Right lobe of liver (tissue), 6 donors: Measurements from ENCODE around the gene SPTBN1. TPM values are rescaled to one million over a fixed set of nuclear protein-coding genes. Genes with fewer than 3 reads are reported as not detected.

ENCODE experiments used
- ATAC-seq, 4 donors: fragments of 200-7000 bp; cut with Tn5 transposase; one replicate each; pipeline ENCODE4 v1.9.1; 2020; ENCODE audit warnings: mild to moderate bottlenecking in 4 of 4, moderate library complexity in 4 of 4
- DNase-seq, 3 donors: peaks; one replicate each; pipeline ENCODE4 v3.0.0-alpha.2; 2020
- H3K27ac ChIP-seq, 3 donors: fragments of 200-600 bp; one replicate each; pipeline ENCODE4 v1.8.0; 2022
- H3K27me3 ChIP-seq, 2 donors: fragments of 200-600 bp; one replicate each; pipeline ENCODE4 v1.8.0; 2022
- H3K36me3 ChIP-seq, 4 donors: fragments of 200-600 bp; sonication (generic) in 1 of 4; one replicate each; pipeline versions ENCODE4 v1.5.1 to v1.8.0; 2017 to 2022; ENCODE audit warnings: control low read depth in 1 of 4
- H3K4me1 ChIP-seq, 4 donors: fragments of 200-600 bp; sonication (generic) in 1 of 4; one replicate each; pipeline versions ENCODE4 v1.5.1 to v1.8.0; 2017 to 2022; ENCODE audit warnings: control low read depth in 1 of 4
- H3K4me3 ChIP-seq, 3 donors: fragments of 200-600 bp; one replicate each; pipeline ENCODE4 v1.8.0; 2022
- H3K9me3 ChIP-seq, 4 donors: fragments of 200-600 bp; sonication (generic) in 1 of 4; one replicate each; pipeline versions ENCODE4 v1.5.1 to v1.8.0; 2017 to 2022; ENCODE audit warnings: control low read depth in 1 of 4
- POLR2A ChIP-seq: fragments of 450-650 bp; IDR thresholded peaks from one replicate; pipeline ENCODE4 v1.6.1; 2017; ENCODE audit warnings: antibody characterized with exemption, mild to moderate bottlenecking
- WGBS: methylation state at CpG from one replicate; pipeline ENCODE4 v1.1.6; 2018; ENCODE audit warnings: low coverage, low lambda C conversion rate; ENCODE audit not compliant: insufficient coverage; ENCODE audit errors: missing lambda C conversion rate; 5-methylcytosine and 5-hydroxymethylcytosine counted together
- intact Hi-C, 2 donors: fragments of 100-400 bp; cut with DNase I; formaldehyde crosslinking; loops; one replicate each; pipeline versions ENCODE4 v1.11.2 to v1.14.1; 2022
- total RNA-seq, 6 experiments: library from RNA; depleted of rRNA in 2 of 6; stranded (reverse); fragments of >200 nt in 2 of 6; fragmentation: NEBNext Ultra II Directional in 3 of 6; extraction: Animal tissue kit (Norgen Biotek cat#: 25700) in 3 of 6; gene quantifications; one replicate each; pipeline versions ENCODE4 v1.1.0 to v1.2.4, GENCODE V29; 2016 to 2023
- TF ChIP-seq, protein P1 (sequence below), 4 donors: fragments of 200-600 bp in 3 of 4; fragments of 450-650 bp in 1 of 4; IDR thresholded peaks; one replicate each; pipeline versions ENCODE4 v1.5.1 to v1.8.0; 2016 to 2022; ENCODE audit warnings: antibody characterized with exemption in 4 of 4, mild to moderate bottlenecking in 2 of 4
- donor health status: DM: no; HTN: yes; CAD: no.
- donor health status: DM: no; HTN: no; CAD: no.
- donor health status: DM: no; HTN: no; CAD: no.
- donor health status: DM: no; HTN: yes; CAD: no.
- donor health status: DM: no; HTN: yes; CAD: no.

The SPTBN1 gene
- total RNA-seq, 6 experiments from 2014 or later: 107 to 315 (median 227) TPM

DNA sequence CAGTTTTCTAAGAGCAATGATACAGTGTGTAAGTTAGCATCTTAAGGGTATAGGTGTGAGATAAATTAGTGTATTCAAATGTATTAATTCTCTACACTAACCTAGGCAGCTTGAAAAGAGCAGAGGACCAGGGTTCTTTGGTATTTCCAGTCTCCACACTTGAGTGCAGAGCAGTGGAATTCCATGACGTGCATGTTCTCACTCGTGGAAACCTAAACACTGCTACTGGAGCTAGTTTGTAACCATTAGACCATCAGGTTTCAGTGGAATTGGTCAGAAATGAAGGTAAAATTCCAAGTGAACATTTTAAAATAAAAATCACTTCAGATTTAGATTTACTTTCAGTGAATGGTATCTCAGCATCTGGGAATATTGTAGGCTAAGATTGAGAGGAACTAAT, 9.0 kb downstream of the SPTBN1 start:
- ATAC-seq: no peak
- H3K4me1 ChIP-seq: no peaks in the 10 kb centered on the region
- no peak overlapping the region for H3K27ac ChIP-seq

DNA sequence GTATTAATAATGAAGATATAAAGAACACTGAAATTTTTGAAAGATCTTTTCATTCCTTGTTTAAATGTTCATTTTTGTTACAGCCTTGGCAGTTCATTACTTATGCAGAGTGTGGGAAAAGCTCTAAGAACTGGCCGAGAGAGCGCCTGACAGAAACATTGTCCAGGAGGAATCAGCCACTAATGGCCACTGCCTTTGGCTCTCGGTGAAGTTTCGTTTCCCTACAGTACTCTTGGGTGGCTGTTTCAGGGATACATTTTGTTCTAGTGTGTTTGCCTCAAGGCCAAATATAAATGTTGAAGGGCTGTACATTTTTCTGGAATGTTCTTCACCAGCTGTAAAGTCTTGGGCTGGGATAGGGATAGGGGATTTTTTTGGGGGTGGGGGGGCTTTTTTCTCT, 10.7 kb downstream of the SPTBN1 start:
- no peaks in the 10 kb centered on the region for H3K9me3 ChIP-seq
- TF ChIP-seq, protein P1, sequence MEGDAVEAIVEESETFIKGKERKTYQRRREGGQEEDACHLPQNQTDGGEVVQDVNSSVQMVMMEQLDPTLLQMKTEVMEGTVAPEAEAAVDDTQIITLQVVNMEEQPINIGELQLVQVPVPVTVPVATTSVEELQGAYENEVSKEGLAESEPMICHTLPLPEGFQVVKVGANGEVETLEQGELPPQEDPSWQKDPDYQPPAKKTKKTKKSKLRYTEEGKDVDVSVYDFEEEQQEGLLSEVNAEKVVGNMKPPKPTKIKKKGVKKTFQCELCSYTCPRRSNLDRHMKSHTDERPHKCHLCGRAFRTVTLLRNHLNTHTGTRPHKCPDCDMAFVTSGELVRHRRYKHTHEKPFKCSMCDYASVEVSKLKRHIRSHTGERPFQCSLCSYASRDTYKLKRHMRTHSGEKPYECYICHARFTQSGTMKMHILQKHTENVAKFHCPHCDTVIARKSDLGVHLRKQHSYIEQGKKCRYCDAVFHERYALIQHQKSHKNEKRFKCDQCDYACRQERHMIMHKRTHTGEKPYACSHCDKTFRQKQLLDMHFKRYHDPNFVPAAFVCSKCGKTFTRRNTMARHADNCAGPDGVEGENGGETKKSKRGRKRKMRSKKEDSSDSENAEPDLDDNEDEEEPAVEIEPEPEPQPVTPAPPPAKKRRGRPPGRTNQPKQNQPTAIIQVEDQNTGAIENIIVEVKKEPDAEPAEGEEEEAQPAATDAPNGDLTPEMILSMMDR (IDR thresholded peaks at IDR 0.05): no peak
- no peak for TF ChIP-seq POLR2A
- intact Hi-C loops: no loop called here
- no peak overlapping the region for H3K4me3 ChIP-seq
- no peaks in the 10 kb centered on the region for H3K36me3 ChIP-seq
- H3K27ac ChIP-seq: no peak overlapping the region
- DNase-seq (no peak), ATAC-seq (no peak)
- peaks cover 0 to 4% (median 0%) of the 10 kb centered on the region in 4 donors for H3K4me1 ChIP-seq
- 93% methylated on average over 4 of the region's 4 CpGs for WGBS
- H3K27me3 ChIP-seq: no peaks in the 10 kb centered on the region

More for the DNA sequence above, 9.0 kb downstream of the SPTBN1 start:
- Histone ChIP-seq H3K27me3 (no peaks in the 10 kb centered on the region), H3K9me3 (no peaks in the 10 kb centered on the region), H3K4me3 (no peak overlapping the region), H3K36me3 (no peaks in the 10 kb centered on the region)
- intact Hi-C loops: no loop called here
- no peak for DNase-seq
- TF ChIP-seq, protein P1 (IDR thresholded peaks at IDR 0.05): no peak
- 81% methylated on average over 2 of the region's 2 CpGs for WGBS

DNA sequence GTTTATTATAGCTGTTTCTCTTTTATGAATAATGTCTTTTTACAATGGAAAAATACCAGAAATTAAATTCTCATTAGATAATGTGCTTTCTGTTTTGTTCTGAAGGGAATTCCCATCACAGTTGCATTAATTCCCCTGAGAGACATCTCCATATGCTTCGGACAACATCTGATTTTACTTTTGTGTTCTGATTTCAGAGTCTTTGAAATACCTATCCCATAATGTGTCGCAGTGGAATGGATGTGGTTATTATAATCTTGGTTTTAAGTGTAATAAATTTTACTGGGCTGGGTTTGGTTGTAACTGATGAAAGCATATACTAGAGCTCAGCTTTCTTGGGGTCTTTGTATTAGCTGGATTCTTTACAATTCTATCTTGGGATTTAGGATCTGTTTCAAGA, 12.5 kb downstream of the SPTBN1 start:
- Histone ChIP-seq H3K27ac (no peak overlapping the region), H3K4me3 (no peak overlapping the region), H3K27me3 (no peaks in the 10 kb centered on the region), H3K9me3 (no peaks in the 10 kb centered on the region), H3K36me3 (no peaks in the 10 kb centered on the region), H3K4me1 (peaks cover 0 to 4% (median 0%) of the 10 kb centered on the region in 4 donors)
- DNase-seq: no peak
- intact Hi-C loops: no loop called here
- TF ChIP-seq POLR2A: no peak
- TF ChIP-seq, protein P1 (IDR thresholded peaks at IDR 0.05): no peak
- WGBS: 86% methylated on average over 2 of the region's 2 CpGs
- no peak for ATAC-seq

DNA sequence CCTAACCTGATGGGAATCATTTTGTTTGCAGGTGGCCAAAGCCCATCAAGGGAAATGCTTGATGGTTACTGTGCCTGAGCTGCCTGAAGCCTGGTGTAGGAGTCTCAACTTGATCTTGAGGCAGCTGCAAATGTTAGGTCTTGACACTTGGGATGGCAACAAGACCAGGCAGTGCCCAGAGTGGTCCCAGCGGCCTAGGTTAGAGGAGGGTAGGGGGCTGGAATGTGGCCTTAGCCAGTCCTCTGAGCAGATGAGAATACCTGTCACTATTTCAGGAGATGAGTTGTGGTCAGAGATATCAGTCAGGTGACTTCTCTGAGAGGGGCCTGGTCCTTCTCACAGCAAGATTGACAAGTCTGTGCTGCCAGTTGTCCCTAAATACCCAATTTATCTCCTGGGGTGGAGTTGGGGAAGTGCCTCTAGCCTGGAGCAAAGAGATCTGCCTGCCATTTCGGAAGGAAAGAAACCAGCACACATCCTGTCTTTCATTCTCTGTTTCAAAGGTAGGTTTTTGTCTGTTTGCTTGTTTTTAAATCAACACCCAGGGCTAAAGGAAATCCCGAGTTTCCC, 13.4 kb downstream of the SPTBN1 start:
- intact Hi-C loops: no loop called here
- no peak for DNase-seq
- WGBS: 41% methylated on average over 2 of the region's 3 CpGs
- no peak overlapping the region for H3K4me3 ChIP-seq
- H3K4me1 ChIP-seq: peaks cover 0 to 4% (median 0%) of the 10 kb centered on the region in 4 donors
- no peak for TF ChIP-seq POLR2A
- TF ChIP-seq, protein P1 (IDR thresholded peaks at IDR 0.05): no peak
- ATAC-seq: peak in 1 of 4 donors; percentile 24
- no peaks in the 10 kb centered on the region for H3K9me3 ChIP-seq
- H3K36me3 ChIP-seq: no peaks in the 10 kb centered on the region
- no peaks in the 10 kb centered on the region for H3K27me3 ChIP-seq
- H3K27ac ChIP-seq: peak overlapping the region in 1 of 3 donors; percentile 5
